Neural cell (in vitro differentiated cells): Measurements from ENCODE around the gene ZNF516. TPM values are rescaled to one million over a fixed set of nuclear protein-coding genes. Genes with fewer than 3 reads are reported as not detected.
"Not testable (repeated sequence)": the region's sequence is repeated elsewhere in the genome, so short reads cannot be mapped to it uniquely, and the experiment has no call there.

Experiments used
- H2AFZ ChIP-seq: fragments of 200-600, 300-800 bp; sonication (generic), shearing (Covaris generic); 2 replicates; pipeline ENCODE4 v1.6.0; 2014; ENCODE audit warnings: low read depth, mild to moderate bottlenecking, antibody characterized with exemption, low read length, moderate library complexity
- H3F3A ChIP-seq: fragments of 200-600 bp; shearing (Covaris generic); 2 replicates; pipeline ENCODE4 v1.6.1; 2016; ENCODE audit warnings: mild to moderate bottlenecking, moderate library complexity, mixed read lengths, antibody characterized with exemption, low read length; ENCODE audit not compliant: insufficient read depth, poor library complexity, severe bottlenecking
- H3K27ac ChIP-seq: fragments of 200-600, 300-800 bp; sonication (generic), shearing (Covaris generic); 2 replicates; pipeline ENCODE4 v1.5.1; 2014; ENCODE audit warnings: mild to moderate bottlenecking, low read length, moderate library complexity
- H3K27me3 ChIP-seq: fragments of 300-800, 200-600 bp; sonication (generic), shearing (Covaris generic); 2 replicates; pipeline ENCODE4 v1.6.0; 2014; ENCODE audit warnings: mild to moderate bottlenecking, low read depth, low read length, moderate library complexity; ENCODE audit not compliant: insufficient read depth
- H3K36me3 ChIP-seq: fragments of 300-800, 200-600 bp; sonication (generic), shearing (Covaris generic); 2 replicates; pipeline ENCODE4 v1.5.1; 2014; ENCODE audit warnings: mild to moderate bottlenecking, antibody characterized with exemption, low read length, moderate library complexity; ENCODE audit not compliant: insufficient read depth
- H3K4me2 ChIP-seq: fragments of 300-800, 200-600 bp; sonication (generic), shearing (Covaris generic); 2 replicates; pipeline ENCODE4 v1.6.0; 2014; ENCODE audit warnings: mild to moderate bottlenecking, low read length
- H3K4me3 ChIP-seq: fragments of 300-800, 200-600 bp; sonication (generic), shearing (Covaris generic); 2 replicates; pipeline ENCODE4 v1.5.1; 2014; ENCODE audit warnings: mild to moderate bottlenecking, low read length, moderate library complexity
- H3K79me2 ChIP-seq: fragments of 200-600 bp; shearing (Covaris generic); replicated peaks from 2 replicates; pipeline ENCODE4 v1.6.0; 2014; ENCODE audit warnings: mild to moderate bottlenecking, low read length, moderate library complexity; ENCODE audit not compliant: insufficient read depth
- H3K9ac ChIP-seq: fragments of 300-800, 200-600 bp; sonication (generic), shearing (Covaris generic); 2 replicates; pipeline ENCODE4 v1.6.1; 2016; ENCODE audit warnings: mild to moderate bottlenecking, low read length, mixed read lengths
- H3K9me2 ChIP-seq: fragments of 200-600 bp; shearing (Covaris generic); 2 replicates; pipeline ENCODE4 v1.6.1; 2016; ENCODE audit warnings: mild to moderate bottlenecking, low read length, mixed read lengths; ENCODE audit not compliant: insufficient read depth
- H3K9me3 ChIP-seq: fragments of 200-600, 300-800 bp; sonication (generic), shearing (Covaris generic); 2 replicates; pipeline ENCODE4 v1.6.1; 2016; ENCODE audit warnings: mild to moderate bottlenecking, mixed run types, low read length, moderate library complexity, mixed read lengths
- H4K20me1 ChIP-seq: fragments of 200-600 bp; shearing (Covaris generic); 2 replicates; pipeline ENCODE4 v1.6.1; 2016; ENCODE audit warnings: mild to moderate bottlenecking, mixed run types; ENCODE audit not compliant: insufficient read depth
- EP300 ChIP-seq: fragments of 450-650 bp; conservative IDR thresholded peaks from 2 replicates; pipeline ENCODE4 v1.6.1; 2014; ENCODE audit warnings: antibody characterized with exemption, mild to moderate bottlenecking, moderate library complexity; ENCODE audit not compliant: poor library complexity, severe bottlenecking
- EZH2 ChIP-seq: fragments of 200-600, 300-800 bp; shearing (Covaris generic), sonication (generic); IDR thresholded peaks from 2 replicates; pipeline ENCODE4 v1.6.1; 2014; ENCODE audit warnings: antibody characterized with exemption, low read length, borderline replicate concordance, mild to moderate bottlenecking; ENCODE audit not compliant: insufficient read depth, poor library complexity, severe bottlenecking
- MXI1 ChIP-seq: fragments of 450-650 bp; conservative IDR thresholded peaks from 2 replicates; pipeline ENCODE4 v1.6.1; 2014; ENCODE audit warnings: antibody characterized with exemption, mild to moderate bottlenecking; ENCODE audit not compliant: poor library complexity, severe bottlenecking
- POLR2AphosphoS5 ChIP-seq: IDR thresholded peaks from 2 replicates; pipeline ENCODE4 v1.6.1; 2012
- RAD21 ChIP-seq: fragments of 450-650 bp; conservative IDR thresholded peaks from 2 replicates; pipeline ENCODE4 v1.6.1; 2014; ENCODE audit warnings: antibody characterized with exemption, mild to moderate bottlenecking, moderate library complexity
- SMC3 ChIP-seq: fragments of 450-650 bp; conservative IDR thresholded peaks from 2 replicates; pipeline ENCODE4 v1.6.1; 2014; ENCODE audit warnings: antibody characterized with exemption, mild to moderate bottlenecking, moderate library complexity; ENCODE audit not compliant: poor library complexity
- TAF1 ChIP-seq: IDR thresholded peaks from 2 replicates; pipeline ENCODE4 v1.6.1; 2012; ENCODE audit warnings: low read depth
- polyA plus RNA-seq: library from polyadenylated mRNA; depleted of rRNA; stranded (reverse); fragments of >200 nt; gene quantifications from 2 replicates; pipeline ENCODE4 v1.2.3, GENCODE V29; 2014
- TF ChIP-seq, protein P1 (sequence below): fragments of 450-650 bp; IDR thresholded peaks from 2 replicates; pipeline ENCODE4 v1.5.1; 2014; ENCODE audit warnings: antibody characterized with exemption, mild to moderate bottlenecking, moderate library complexity; ENCODE audit not compliant: poor library complexity, severe bottlenecking
- TF ChIP-seq, protein P2 (sequence below): IDR thresholded peaks from 2 replicates; pipeline ENCODE4 v1.6.1; 2012; ENCODE audit warnings: borderline replicate concordance

The ZNF516 gene
- polyA plus RNA-seq, 1 donor from 2014 or later, result 11.5 TPM

DNA sequence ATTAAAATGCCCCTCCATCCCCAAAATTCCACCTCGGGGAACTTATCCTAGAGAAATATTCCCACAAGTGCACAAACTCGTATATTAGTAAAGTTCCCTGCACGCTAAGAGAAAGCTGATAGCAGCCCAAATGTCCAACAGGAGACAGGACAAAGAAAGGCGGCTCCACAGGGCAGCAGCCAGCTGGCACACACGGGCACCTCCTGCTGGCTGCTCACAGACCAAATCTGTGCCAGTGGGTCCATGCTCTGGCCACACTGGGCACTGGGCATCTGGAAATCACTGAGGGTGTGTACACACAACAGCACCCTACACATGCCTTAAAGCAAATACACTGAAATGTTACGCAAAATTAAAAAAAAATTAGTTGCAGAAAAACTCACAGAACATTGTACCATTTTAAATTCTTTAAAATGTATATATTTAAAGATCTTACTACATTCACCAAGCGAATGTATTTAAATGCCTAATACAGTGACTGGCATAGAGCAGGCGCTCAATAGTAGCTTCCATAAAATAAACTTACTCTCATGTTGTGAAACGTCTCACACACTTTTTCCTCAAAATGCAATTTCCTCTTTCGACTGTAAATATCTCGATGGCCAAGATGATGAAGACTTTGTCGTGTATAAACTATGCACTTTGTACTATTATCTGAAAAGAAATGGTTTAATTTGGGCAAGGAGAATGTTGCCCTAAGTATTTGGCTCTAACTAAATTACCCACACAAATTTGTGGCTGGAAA is 19.4 kb downstream of the ZNF516 start:
- Histone ChIP-seq H2AFZ (no peak overlapping the region), H3K36me3 (no peaks in the 10 kb centered on the region), H3K79me2 (peaks cover 74% of the 10 kb centered on the region), H3K9me2 (no peaks in the 10 kb centered on the region), H3K9ac (no peak overlapping the region), H3K4me3 (no peak overlapping the region), H3K9me3 (no peaks in the 10 kb centered on the region), H3F3A (no peaks in the 10 kb centered on the region), H3K27me3 (no peaks in the 10 kb centered on the region), H3K4me2 (no peak overlapping the region), H3K27ac (no peak overlapping the region), H4K20me1 (no peaks in the 10 kb centered on the region)
- TF ChIP-seq EZH2, result no peak
- TF ChIP-seq SMC3, result no peak
- TF ChIP-seq, protein P1, sequence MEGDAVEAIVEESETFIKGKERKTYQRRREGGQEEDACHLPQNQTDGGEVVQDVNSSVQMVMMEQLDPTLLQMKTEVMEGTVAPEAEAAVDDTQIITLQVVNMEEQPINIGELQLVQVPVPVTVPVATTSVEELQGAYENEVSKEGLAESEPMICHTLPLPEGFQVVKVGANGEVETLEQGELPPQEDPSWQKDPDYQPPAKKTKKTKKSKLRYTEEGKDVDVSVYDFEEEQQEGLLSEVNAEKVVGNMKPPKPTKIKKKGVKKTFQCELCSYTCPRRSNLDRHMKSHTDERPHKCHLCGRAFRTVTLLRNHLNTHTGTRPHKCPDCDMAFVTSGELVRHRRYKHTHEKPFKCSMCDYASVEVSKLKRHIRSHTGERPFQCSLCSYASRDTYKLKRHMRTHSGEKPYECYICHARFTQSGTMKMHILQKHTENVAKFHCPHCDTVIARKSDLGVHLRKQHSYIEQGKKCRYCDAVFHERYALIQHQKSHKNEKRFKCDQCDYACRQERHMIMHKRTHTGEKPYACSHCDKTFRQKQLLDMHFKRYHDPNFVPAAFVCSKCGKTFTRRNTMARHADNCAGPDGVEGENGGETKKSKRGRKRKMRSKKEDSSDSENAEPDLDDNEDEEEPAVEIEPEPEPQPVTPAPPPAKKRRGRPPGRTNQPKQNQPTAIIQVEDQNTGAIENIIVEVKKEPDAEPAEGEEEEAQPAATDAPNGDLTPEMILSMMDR, result no peak
- TF ChIP-seq RAD21, result no peak
- TF ChIP-seq TAF1, result no peak
- TF ChIP-seq POLR2AphosphoS5, result no peak
- TF ChIP-seq, protein P2, sequence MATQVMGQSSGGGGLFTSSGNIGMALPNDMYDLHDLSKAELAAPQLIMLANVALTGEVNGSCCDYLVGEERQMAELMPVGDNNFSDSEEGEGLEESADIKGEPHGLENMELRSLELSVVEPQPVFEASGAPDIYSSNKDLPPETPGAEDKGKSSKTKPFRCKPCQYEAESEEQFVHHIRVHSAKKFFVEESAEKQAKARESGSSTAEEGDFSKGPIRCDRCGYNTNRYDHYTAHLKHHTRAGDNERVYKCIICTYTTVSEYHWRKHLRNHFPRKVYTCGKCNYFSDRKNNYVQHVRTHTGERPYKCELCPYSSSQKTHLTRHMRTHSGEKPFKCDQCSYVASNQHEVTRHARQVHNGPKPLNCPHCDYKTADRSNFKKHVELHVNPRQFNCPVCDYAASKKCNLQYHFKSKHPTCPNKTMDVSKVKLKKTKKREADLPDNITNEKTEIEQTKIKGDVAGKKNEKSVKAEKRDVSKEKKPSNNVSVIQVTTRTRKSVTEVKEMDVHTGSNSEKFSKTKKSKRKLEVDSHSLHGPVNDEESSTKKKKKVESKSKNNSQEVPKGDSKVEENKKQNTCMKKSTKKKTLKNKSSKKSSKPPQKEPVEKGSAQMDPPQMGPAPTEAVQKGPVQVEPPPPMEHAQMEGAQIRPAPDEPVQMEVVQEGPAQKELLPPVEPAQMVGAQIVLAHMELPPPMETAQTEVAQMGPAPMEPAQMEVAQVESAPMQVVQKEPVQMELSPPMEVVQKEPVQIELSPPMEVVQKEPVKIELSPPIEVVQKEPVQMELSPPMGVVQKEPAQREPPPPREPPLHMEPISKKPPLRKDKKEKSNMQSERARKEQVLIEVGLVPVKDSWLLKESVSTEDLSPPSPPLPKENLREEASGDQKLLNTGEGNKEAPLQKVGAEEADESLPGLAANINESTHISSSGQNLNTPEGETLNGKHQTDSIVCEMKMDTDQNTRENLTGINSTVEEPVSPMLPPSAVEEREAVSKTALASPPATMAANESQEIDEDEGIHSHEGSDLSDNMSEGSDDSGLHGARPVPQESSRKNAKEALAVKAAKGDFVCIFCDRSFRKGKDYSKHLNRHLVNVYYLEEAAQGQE, result no peak
- TF ChIP-seq MXI1, result no peak
- TF ChIP-seq EP300, result no peak

DNA sequence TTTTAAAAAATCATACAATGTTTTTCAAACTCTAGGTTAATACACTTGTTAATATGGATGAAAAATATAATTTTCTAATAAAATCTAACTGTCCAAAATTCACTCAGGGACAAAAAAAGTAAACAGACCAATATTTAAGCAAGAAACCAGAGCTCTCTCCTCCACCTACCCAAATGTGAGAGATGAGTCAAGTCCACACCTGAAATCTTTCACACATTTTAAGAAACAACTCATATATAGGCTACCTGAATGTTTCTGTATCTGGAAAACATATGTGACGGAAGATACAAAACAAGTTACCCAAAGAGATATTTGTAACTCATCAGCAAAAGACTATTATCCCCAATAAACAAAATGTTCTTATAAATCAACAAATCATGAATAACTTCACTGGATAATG is 20.2 kb downstream of the ZNF516 start:
- TF ChIP-seq RAD21, result no peak
- TF ChIP-seq, protein P2, result no peak
- TF ChIP-seq, protein P1, result no peak
- no peak for TF ChIP-seq EZH2
- TF ChIP-seq MXI1, result no peak
- no peak for TF ChIP-seq EP300
- no peak for TF ChIP-seq SMC3
- TF ChIP-seq TAF1, result no peak
- TF ChIP-seq POLR2AphosphoS5, result no peak
- no peaks in the 10 kb centered on the region for H3K36me3 ChIP-seq
- no peaks in the 10 kb centered on the region for H3F3A ChIP-seq
- H2AFZ ChIP-seq, result no peak overlapping the region
- H3K4me3 ChIP-seq, result no peak overlapping the region
- no peak overlapping the region for H3K4me2 ChIP-seq
- H3K9ac ChIP-seq, result no peak overlapping the region
- no peaks in the 10 kb centered on the region for H3K9me3 ChIP-seq
- no peaks in the 10 kb centered on the region for H4K20me1 ChIP-seq
- no peaks in the 10 kb centered on the region for H3K9me2 ChIP-seq
- no peaks in the 10 kb centered on the region for H3K27me3 ChIP-seq
- H3K79me2 ChIP-seq, result peaks cover 78% of the 10 kb centered on the region
- no peak overlapping the region for H3K27ac ChIP-seq

DNA sequence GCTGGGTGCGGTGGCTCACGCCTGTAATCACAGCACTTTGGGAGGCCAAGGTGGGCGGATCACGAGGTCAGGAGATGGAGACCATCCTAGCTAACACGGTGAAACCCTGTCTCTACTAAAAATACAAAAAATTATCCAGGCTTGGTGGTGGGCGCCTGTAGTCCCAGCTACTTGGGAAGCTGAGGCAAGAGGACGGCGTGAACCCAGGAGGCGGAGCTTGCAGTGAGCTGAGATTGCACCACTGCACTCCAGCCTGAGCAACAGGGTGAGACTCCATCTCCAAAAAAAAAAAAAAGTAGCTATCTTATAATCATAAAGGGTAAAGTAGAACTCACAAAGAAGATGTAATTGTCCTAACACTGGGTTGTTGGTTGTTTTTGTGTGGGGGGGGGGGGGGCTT is 21.5 kb downstream of the ZNF516 start:
- not testable (repeated sequence) for H3K9me3 ChIP-seq, H3K27me3 ChIP-seq, H3K9me2 ChIP-seq, H3F3A ChIP-seq, H3K27ac ChIP-seq, H3K9ac ChIP-seq, H3K36me3 ChIP-seq, H2AFZ ChIP-seq, H3K4me2 ChIP-seq, H4K20me1 ChIP-seq, H3K4me3 ChIP-seq
- peaks cover 78% of the 10 kb centered on the region for H3K79me2 ChIP-seq
